ENCODE results near the gene NAV2. TPM values are rescaled to one million over a fixed set of nuclear protein-coding genes. Genes with fewer than 3 reads are reported as not detected.

NAV2 gene
- total RNA-seq, 1 donor from 2014 or later: 9.6 TPM

DNA sequence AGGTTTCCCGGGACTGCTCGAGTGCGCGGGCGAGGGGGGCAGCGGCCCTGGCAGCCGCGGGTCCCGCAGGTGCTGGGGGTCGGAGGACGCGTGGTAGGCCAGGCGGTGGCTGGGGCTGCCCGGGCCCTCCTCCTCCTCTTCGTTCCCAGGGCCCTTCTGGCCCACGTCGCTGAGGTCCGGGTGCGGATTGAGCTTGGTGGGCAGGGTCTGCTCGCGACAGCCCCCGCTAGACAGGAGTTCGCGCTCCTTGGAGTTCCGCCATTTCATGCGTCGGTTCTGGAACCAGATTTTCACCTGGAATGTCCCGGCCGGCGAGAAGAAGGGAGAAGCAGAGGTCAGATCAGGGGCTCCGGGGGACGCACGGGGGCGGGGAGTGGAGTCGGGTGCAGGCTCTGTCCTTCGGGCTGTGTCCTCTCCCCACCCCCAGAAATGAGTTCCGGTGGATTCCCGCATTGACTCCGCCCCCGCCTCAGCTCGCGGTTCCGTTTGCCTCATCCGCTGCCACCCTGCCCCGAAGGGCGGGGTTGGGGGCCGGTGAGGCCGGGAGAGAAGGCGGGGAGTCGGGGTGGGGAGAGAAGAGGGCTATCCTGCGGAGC, 443.7 kb downstream of the NAV2 start:
- Mint-ChIP-seq H3K27me3 (ENCODE audit: insufficient read depth, low read depth) (peaks cover 69% of the 10 kb centered on the region), H3K27ac (no peak overlapping the region), H3K36me3 (peaks cover 3% of the 10 kb centered on the region), H3K4me3 (peak overlapping the region; percentile 81), H3K4me1 (peaks cover 42% of the 10 kb centered on the region), H3K9me3 (peaks cover 7% of the 10 kb centered on the region)
- Histone ChIP-seq H3K4me1 (peaks cover 63% of the 10 kb centered on the region), H2AFZ (replicated peaks) (peak overlapping the region; percentile 83), H3K27ac (no peak overlapping the region), H3K27me3 (peaks cover 63% of the 10 kb centered on the region), H3K9ac (no peak overlapping the region), H3K4me2 (peak overlapping the region; percentile 96), H4K20me1 (ENCODE audit: low read depth) (peaks cover 36% of the 10 kb centered on the region), H3F3A (ENCODE audit: low read depth) (peaks cover 74% of the 10 kb centered on the region), H3K4me3 (peak overlapping the region; percentile 65), H3K36me3 (peaks cover 5% of the 10 kb centered on the region), H3K79me2 (ENCODE audit: low read depth) (peaks cover 9% of the 10 kb centered on the region), H3K9me3 (ENCODE audit: low read depth) (no peaks in the 10 kb centered on the region)
- peak; percentile 80 for DNase-seq (ENCODE audit: low spot score)
- no peak for TF ChIP-seq EZH2phosphoT487 (IDR thresholded peaks at IDR 0.05)
- TF ChIP-seq EZH2 (IDR thresholded peaks at IDR 0.05): no peak
- TF ChIP-seq, protein P1, sequence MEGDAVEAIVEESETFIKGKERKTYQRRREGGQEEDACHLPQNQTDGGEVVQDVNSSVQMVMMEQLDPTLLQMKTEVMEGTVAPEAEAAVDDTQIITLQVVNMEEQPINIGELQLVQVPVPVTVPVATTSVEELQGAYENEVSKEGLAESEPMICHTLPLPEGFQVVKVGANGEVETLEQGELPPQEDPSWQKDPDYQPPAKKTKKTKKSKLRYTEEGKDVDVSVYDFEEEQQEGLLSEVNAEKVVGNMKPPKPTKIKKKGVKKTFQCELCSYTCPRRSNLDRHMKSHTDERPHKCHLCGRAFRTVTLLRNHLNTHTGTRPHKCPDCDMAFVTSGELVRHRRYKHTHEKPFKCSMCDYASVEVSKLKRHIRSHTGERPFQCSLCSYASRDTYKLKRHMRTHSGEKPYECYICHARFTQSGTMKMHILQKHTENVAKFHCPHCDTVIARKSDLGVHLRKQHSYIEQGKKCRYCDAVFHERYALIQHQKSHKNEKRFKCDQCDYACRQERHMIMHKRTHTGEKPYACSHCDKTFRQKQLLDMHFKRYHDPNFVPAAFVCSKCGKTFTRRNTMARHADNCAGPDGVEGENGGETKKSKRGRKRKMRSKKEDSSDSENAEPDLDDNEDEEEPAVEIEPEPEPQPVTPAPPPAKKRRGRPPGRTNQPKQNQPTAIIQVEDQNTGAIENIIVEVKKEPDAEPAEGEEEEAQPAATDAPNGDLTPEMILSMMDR (IDR thresholded peaks at IDR 0.05): no peak

DNA sequence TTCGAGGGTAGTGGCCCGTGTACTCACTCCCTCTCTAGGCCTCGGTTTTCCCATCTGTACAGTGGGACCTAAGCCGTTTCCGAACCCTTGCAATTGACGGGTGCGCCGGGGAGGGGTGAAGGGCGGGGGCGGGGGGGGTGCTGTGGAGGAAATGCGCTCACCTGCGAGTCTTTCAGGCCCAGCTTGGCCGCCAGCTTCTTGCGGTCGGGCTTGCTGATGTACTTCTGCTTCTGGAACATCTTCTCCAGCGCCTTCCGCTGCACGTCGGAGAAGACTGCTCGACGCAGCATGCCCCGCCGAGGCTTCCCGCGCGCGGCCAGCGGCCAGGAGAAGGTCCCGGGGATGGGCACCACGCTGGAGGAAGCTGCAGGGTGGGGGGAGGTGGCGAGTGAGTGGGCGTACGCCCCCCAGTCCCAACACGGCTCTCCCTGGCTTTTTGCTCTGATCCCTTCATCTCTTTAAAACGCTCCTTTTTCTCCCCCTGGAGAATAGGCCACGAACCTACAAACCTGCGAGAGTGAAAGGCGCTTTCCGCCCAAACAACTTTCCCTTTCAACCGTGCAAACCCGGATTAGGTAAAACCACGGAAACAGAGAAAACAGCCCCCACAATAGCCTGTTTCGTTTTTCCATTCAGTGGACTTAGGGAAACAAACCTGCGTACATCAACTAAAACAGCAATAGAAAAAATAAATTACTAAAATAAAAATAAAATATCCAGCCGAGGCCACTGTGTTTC, 444.4 kb downstream of the NAV2 start:
- peak; percentile 83 for DNase-seq (ENCODE audit: low spot score)
- H2AFZ ChIP-seq (replicated peaks): peak overlapping the region; percentile 83

DNA sequence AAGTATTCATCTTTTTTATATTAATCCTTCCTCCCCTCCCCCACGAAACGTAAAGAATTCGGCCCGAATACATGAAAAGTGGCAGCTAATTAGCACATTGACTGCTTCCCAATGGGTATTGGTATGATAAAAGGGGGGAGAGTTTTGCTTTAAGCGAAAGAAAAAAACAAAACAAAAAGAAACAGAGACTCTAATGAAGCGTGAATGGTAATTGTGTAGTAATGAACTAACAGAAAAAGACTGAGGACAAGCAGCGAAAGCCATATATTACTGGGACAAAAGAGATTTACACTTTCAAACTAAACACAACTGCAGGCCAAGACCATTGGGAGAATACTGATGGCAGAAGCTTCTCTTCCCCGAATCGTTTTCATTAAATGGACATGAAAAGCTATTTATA, 445.1 kb downstream of the NAV2 start:
- Histone ChIP-seq H3K4me1 (peaks cover 74% of the 10 kb centered on the region), H3K27me3 (peaks cover 77% of the 10 kb centered on the region), H3K36me3 (peaks cover 5% of the 10 kb centered on the region), H3K27ac (no peak overlapping the region), H4K20me1 (ENCODE audit: low read depth) (peaks cover 44% of the 10 kb centered on the region), H3K79me2 (ENCODE audit: low read depth) (peaks cover 9% of the 10 kb centered on the region), H3F3A (ENCODE audit: low read depth) (peaks cover 83% of the 10 kb centered on the region), H3K4me3 (peak overlapping the region; percentile 65), H3K9me3 (ENCODE audit: low read depth) (no peaks in the 10 kb centered on the region), H3K4me2 (peak overlapping the region; percentile 96), H2AFZ (replicated peaks) (no peak overlapping the region), H3K9ac (no peak overlapping the region)
- H3K27me3 Mint-ChIP-seq (ENCODE audit: insufficient read depth, low read depth): peaks cover 77% of the 10 kb centered on the region
- peaks cover 3% of the 10 kb centered on the region for H3K36me3 Mint-ChIP-seq
- H3K27ac Mint-ChIP-seq: no peak overlapping the region
- TF ChIP-seq EZH2phosphoT487 (IDR thresholded peaks at IDR 0.05) (peak; percentile 83), EZH2 (IDR thresholded peaks at IDR 0.05) (no peak)
- peaks cover 7% of the 10 kb centered on the region for H3K9me3 Mint-ChIP-seq
- H3K4me3 Mint-ChIP-seq: peak overlapping the region; percentile 77
- peaks cover 52% of the 10 kb centered on the region for H3K4me1 Mint-ChIP-seq
- peak; percentile 65 for DNase-seq (ENCODE audit: low spot score)

More for the DNA sequence above, 444.4 kb downstream of the NAV2 start:
- H3K4me3 Mint-ChIP-seq: peak overlapping the region; percentile 77
- H3K4me1 Mint-ChIP-seq: peaks cover 46% of the 10 kb centered on the region
- H3F3A ChIP-seq (ENCODE audit: low read depth): peaks cover 76% of the 10 kb centered on the region
- peak overlapping the region; percentile 65 for H3K4me3 ChIP-seq
- peak overlapping the region; percentile 96 for H3K4me2 ChIP-seq
- H3K27me3 ChIP-seq: peaks cover 70% of the 10 kb centered on the region
- peaks cover 7% of the 10 kb centered on the region for H3K9me3 Mint-ChIP-seq
- no peak overlapping the region for H3K9ac ChIP-seq
- peak overlapping the region; percentile 32 for H3K27ac ChIP-seq
- peak; percentile 42 for TF ChIP-seq EZH2phosphoT487 (IDR thresholded peaks at IDR 0.05)
- TF ChIP-seq, protein P1 (IDR thresholded peaks at IDR 0.05): no peak
- no peak for TF ChIP-seq EZH2 (IDR thresholded peaks at IDR 0.05)
- peaks cover 72% of the 10 kb centered on the region for H3K27me3 Mint-ChIP-seq (ENCODE audit: insufficient read depth, low read depth)
- peaks cover 9% of the 10 kb centered on the region for H3K79me2 ChIP-seq (ENCODE audit: low read depth)
- H3K9me3 ChIP-seq (ENCODE audit: low read depth): no peaks in the 10 kb centered on the region
- peaks cover 3% of the 10 kb centered on the region for H3K36me3 Mint-ChIP-seq
- H3K4me1 ChIP-seq: peaks cover 70% of the 10 kb centered on the region
- H3K27ac Mint-ChIP-seq: no peak overlapping the region
- peaks cover 42% of the 10 kb centered on the region for H4K20me1 ChIP-seq (ENCODE audit: low read depth)
- peaks cover 5% of the 10 kb centered on the region for H3K36me3 ChIP-seq

Data from neural progenitor cell (in vitro differentiated cells).